GM19455 (cell line): ENCODE measurements around the gene RPH3AL.

Experiments used
- ATAC-seq: cut with Tn5 transposase; IDR thresholded peaks from one replicate; pipeline ENCODE4 v1.9.1; 2021; ENCODE audit not compliant: unreplicated experiment

Gene RPH3AL

GRCh38 chr17:303168-303567 lies 49.4 kb downstream of the RPH3AL start:
- no peak for ATAC-seq

- no peak for ATAC-seq
Observed at GRCh38 chr17:302300-302698, 50.3 kb downstream of the RPH3AL start.

GRCh38 chr17:301681-302299 lies 50.8 kb downstream of the RPH3AL start:
- ATAC-seq, result no peak

- ATAC-seq, result no peak
Observed at GRCh38 chr17:300881-301280, 51.7 kb downstream of the RPH3AL start.

GRCh38 chr17:299546-299945 lies 53.1 kb downstream of the RPH3AL start:
- ATAC-seq, result no peak

GRCh38 chr17:298791-299450 lies 53.7 kb downstream of the RPH3AL start:
- ATAC-seq, result no peak

GRCh38 chr17:297758-298157 lies 54.8 kb downstream of the RPH3AL start:
- no peak for ATAC-seq

GRCh38 chr17:296906-297690 lies 55.5 kb downstream of the RPH3AL start:
- no peak for ATAC-seq

- no peak for ATAC-seq
Observed at GRCh38 chr17:296379-296778, 56.2 kb downstream of the RPH3AL start.

GRCh38 chr17:292531-293382 lies 59.9 kb downstream of the RPH3AL start:
- ATAC-seq, result no peak

GRCh38 chr17:292016-292415 lies 60.6 kb downstream of the RPH3AL start:
- no peak for ATAC-seq

- no peak for ATAC-seq
Observed at GRCh38 chr17:291587-291986, 61.0 kb downstream of the RPH3AL start.

GRCh38 chr17:290626-291025 lies 62.0 kb downstream of the RPH3AL start:
- ATAC-seq, result no peak

GRCh38 chr17:290121-290521 lies 62.5 kb downstream of the RPH3AL start:
- ATAC-seq, result no peak

GRCh38 chr17:289409-289808 lies 63.2 kb downstream of the RPH3AL start:
- no peak for ATAC-seq

GRCh38 chr17:288802-289356 lies 63.7 kb downstream of the RPH3AL start:
- no peak for ATAC-seq

- ATAC-seq, result no peak
Observed at GRCh38 chr17:286571-286970, 66.0 kb downstream of the RPH3AL start.

GRCh38 chr17:285751-286422 lies 66.7 kb downstream of the RPH3AL start:
- ATAC-seq, result no peak

GRCh38 chr17:284676-285355 lies 67.8 kb downstream of the RPH3AL start:
- ATAC-seq, result no peak
